Measurements from ENCODE around the gene C16orf54. TPM values are rescaled to one million over a fixed set of nuclear protein-coding genes. Genes with fewer than 3 reads are reported as not detected.
"Not testable (repeated sequence)": the region's sequence is repeated elsewhere in the genome, so short reads cannot be mapped to it uniquely, and the experiment has no call there.

Gene C16orf54
- total RNA-seq, 1 donor from 2014 or later, result not detected

DNA sequence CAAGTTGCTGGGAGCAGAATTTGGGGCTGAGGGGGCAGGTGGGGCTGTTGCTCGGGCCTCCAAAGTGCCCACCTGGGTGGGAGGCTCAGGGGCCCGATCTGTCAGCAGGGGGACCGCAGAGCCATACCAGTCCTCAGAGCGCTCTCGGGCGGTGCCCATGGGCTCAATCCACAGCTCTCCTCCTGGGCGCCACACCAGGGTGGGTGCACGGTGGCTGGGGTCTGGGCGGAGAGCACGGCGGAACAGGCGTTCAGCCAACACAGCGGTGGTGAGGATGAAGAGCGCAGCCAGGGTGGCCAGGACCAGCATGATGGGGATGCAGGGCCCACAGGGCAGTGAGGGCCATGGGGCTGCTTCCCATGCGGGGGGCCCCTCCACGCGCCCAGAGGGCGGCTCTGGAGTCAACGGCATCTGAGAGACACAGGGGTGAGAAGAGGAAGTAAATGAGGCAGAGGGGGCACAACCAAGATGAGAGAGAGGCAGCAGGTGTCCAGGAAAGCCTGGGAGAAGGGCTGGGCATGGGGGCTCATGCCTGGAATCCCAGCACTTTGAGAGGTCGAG lies 1.2 kb downstream of the C16orf54 start:
- H3K36me3 Mint-ChIP-seq (ENCODE audit: low read depth, unreplicated experiment), result peaks cover 4% of the 10 kb centered on the region
- H3K27me3 Mint-ChIP-seq (ENCODE audit: unreplicated experiment), result peaks cover 5% of the 10 kb centered on the region
- no peak overlapping the region for H3K4me3 Mint-ChIP-seq (ENCODE audit: unreplicated experiment)
- DNase-seq (ENCODE audit: low spot score), result no peak
- peaks cover 3% of the 10 kb centered on the region for H3K4me1 Mint-ChIP-seq (ENCODE audit: unreplicated experiment)
- TF ChIP-seq, protein P1, sequence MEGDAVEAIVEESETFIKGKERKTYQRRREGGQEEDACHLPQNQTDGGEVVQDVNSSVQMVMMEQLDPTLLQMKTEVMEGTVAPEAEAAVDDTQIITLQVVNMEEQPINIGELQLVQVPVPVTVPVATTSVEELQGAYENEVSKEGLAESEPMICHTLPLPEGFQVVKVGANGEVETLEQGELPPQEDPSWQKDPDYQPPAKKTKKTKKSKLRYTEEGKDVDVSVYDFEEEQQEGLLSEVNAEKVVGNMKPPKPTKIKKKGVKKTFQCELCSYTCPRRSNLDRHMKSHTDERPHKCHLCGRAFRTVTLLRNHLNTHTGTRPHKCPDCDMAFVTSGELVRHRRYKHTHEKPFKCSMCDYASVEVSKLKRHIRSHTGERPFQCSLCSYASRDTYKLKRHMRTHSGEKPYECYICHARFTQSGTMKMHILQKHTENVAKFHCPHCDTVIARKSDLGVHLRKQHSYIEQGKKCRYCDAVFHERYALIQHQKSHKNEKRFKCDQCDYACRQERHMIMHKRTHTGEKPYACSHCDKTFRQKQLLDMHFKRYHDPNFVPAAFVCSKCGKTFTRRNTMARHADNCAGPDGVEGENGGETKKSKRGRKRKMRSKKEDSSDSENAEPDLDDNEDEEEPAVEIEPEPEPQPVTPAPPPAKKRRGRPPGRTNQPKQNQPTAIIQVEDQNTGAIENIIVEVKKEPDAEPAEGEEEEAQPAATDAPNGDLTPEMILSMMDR (IDR thresholded peaks at IDR 0.05; ENCODE audit: unreplicated experiment), result no peak
- H3K9me3 Mint-ChIP-seq (ENCODE audit: unreplicated experiment), result no peaks in the 10 kb centered on the region
- H3K27ac Mint-ChIP-seq (ENCODE audit: unreplicated experiment), result no peak overlapping the region

DNA sequence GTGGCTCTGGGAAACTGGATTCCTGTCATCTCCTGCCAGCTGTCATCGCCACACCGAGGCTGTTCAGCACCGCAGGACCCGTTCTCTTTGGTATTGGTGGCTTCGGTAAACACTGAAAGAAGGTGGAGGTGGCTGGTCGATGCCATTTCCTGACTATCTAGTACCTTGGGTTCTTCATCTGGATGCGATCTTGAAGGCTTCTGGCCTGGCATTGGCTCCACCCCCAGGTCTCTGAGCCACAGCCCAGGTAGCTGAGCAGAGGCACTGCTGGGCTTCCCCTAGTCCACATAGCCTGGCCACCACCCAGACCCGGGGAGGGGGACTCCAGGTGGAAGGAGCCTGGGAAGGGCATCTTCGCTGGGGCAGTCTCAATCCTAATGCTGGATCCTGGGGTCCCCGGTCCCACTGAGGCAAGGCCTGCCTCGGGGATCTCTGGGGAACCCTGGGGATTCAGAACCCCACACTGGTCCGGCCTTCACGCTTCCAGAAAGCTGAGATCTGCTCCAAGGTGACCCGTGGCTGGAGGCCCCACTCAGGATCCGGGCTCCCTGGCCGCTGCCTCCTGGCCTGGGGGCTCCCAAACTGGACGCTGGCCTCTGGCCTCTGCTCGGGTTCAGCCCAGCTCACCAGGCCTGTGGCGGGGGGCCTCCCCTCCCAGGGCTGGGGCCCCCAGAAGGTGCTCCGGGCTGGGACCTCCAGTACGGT lies 1.8 kb downstream of the C16orf54 start:
- Mint-ChIP-seq H3K4me3 (ENCODE audit: unreplicated experiment) (no peak overlapping the region), H3K9me3 (ENCODE audit: unreplicated experiment) (no peaks in the 10 kb centered on the region), H3K36me3 (ENCODE audit: low read depth, unreplicated experiment) (peaks cover 4% of the 10 kb centered on the region), H3K4me1 (ENCODE audit: unreplicated experiment) (peaks cover 3% of the 10 kb centered on the region), H3K27ac (ENCODE audit: unreplicated experiment) (no peak overlapping the region), H3K27me3 (ENCODE audit: unreplicated experiment) (peaks cover 4% of the 10 kb centered on the region)
- TF ChIP-seq, protein P1 (IDR thresholded peaks at IDR 0.05; ENCODE audit: unreplicated experiment), result no peak
- no peak for DNase-seq (ENCODE audit: low spot score)

DNA sequence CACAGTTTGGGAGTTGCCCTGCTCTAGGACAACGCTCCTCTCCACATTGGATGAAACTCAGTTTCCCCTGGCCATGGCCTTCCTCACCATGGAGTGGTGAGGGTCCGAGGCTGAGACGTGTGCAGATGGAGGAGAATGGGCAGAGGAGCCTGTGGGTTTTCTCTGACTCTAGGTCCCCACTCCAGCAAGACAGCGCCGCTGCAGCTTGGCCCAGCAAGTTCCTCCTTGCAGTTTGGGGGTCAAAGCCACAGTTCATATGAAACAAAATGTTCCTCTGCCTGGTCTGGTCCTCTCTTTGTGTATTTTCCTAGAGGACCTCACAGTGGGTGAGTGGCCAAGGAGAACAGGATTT lies 2.3 kb downstream of the C16orf54 start:
- Mint-ChIP-seq H3K4me3 (ENCODE audit: unreplicated experiment) (no peak overlapping the region), H3K27ac (ENCODE audit: unreplicated experiment) (no peak overlapping the region), H3K9me3 (ENCODE audit: unreplicated experiment) (no peaks in the 10 kb centered on the region), H3K36me3 (ENCODE audit: low read depth, unreplicated experiment) (peaks cover 4% of the 10 kb centered on the region), H3K27me3 (ENCODE audit: unreplicated experiment) (peaks cover 3% of the 10 kb centered on the region), H3K4me1 (ENCODE audit: unreplicated experiment) (peaks cover 3% of the 10 kb centered on the region)
- DNase-seq (ENCODE audit: low spot score), result no peak
- TF ChIP-seq, protein P1 (IDR thresholded peaks at IDR 0.05; ENCODE audit: unreplicated experiment), result no peak

DNA sequence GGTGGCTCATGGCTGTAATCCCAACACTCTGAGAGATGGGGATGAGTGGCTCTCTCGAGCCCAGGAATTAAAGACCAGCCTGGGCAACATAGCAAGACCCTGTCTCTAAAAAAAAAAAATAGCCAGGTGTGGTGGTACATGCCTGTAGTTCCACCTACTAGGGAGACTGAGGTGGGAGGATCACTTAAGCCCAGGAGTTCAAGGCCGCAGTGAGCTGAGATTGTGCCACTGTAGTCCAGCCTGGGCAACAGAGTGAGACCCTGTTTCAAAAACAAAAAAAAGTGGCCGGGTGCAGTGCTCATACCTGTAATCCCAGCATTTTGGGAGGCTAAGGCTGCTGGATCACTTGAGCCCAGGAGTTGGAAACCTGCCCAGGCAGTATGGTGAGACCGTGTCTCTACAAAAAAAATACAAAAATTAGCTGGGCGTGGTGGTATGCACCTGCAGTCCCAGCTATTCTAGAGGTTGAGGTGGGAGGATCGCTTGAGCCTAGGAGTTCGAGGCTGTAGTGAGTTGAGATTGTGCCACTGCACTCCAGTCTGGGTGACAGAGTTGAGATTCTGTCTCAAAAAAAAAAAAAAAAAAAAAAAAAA lies 3.0 kb downstream of the C16orf54 start:
- Mint-ChIP-seq H3K27me3 (ENCODE audit: unreplicated experiment) (peaks cover 3% of the 10 kb centered on the region), H3K4me1 (ENCODE audit: unreplicated experiment) (peaks cover 3% of the 10 kb centered on the region), H3K36me3 (ENCODE audit: low read depth, unreplicated experiment) (peaks cover 4% of the 10 kb centered on the region), H3K4me3 (ENCODE audit: unreplicated experiment) (no peak overlapping the region), H3K27ac (ENCODE audit: unreplicated experiment) (no peak overlapping the region), H3K9me3 (ENCODE audit: unreplicated experiment) (no peaks in the 10 kb centered on the region)
- TF ChIP-seq, protein P1 (IDR thresholded peaks at IDR 0.05; ENCODE audit: unreplicated experiment), result no peak
- no peak for DNase-seq (ENCODE audit: low spot score)

DNA sequence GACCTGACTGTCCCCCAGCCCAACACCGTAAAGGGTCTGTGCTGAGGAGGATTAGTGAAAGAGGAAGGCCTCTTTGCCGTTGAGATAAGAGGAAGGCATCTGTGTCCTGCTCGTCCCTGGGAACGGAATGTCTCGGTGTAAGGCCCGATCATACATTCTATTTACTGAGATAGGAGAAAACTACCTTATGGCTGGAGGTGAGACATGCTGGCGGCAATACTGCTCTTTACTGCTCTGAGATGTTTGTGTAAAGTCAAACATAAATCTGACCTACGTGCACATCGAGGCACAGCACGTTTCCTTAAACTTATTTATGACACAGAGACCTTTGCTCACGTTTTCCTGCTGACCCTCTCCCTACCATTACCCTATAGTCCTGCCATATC lies 5.2 kb downstream of the C16orf54 start:
- DNase-seq (ENCODE audit: low spot score); H3K4me3 Mint-ChIP-seq (ENCODE audit: unreplicated experiment); H3K4me1 Mint-ChIP-seq (ENCODE audit: unreplicated experiment); H3K9me3 Mint-ChIP-seq (ENCODE audit: unreplicated experiment); H3K36me3 Mint-ChIP-seq (ENCODE audit: low read depth, unreplicated experiment); H3K27me3 Mint-ChIP-seq (ENCODE audit: unreplicated experiment): not testable (repeated sequence)
- H3K27ac Mint-ChIP-seq (ENCODE audit: unreplicated experiment), result peak overlapping the region; percentile 16

DNA sequence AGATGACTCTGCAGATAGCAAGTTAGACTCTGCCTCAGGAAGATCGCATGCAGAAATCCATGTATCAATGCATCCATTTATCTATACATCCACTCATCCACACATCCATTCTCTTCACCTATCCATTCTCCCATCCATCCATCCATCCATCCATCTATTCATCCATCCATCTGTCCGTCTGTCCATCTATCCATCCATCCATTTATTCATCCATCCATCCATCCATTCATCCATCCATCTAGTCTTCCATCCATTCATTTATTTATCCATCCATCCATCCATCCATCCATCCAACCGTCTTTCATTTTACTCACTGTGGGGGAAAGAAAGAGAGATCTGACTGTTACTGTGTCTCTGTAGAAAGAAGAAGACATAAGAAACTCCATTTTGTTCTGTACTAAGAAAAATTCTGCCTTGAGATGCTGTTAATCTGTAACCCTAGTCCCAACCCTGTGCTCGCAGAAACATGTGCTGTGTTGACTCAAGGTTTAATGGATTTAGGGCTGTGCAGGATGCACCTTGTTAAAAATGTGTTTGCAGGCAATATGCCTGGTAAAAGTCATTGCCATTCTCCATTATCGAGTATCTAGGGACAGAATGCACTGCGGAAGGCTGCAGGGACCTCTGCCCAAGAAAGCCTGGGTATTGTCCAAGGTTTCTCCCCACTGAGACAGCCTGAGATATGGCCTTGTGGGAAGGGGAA lies 5.7 kb downstream of the C16orf54 start:
- H3K27me3 Mint-ChIP-seq (ENCODE audit: unreplicated experiment); H3K36me3 Mint-ChIP-seq (ENCODE audit: low read depth, unreplicated experiment); H3K9me3 Mint-ChIP-seq (ENCODE audit: unreplicated experiment); H3K4me3 Mint-ChIP-seq (ENCODE audit: unreplicated experiment); DNase-seq (ENCODE audit: low spot score); H3K4me1 Mint-ChIP-seq (ENCODE audit: unreplicated experiment); H3K27ac Mint-ChIP-seq (ENCODE audit: unreplicated experiment): not testable (repeated sequence)
